ENCODE results near the gene CAST.
A peak's percentile ranks its signal among the peaks of the same experiment; 100 is the strongest.
"Not testable (repeated sequence)": the region's sequence is repeated elsewhere in the genome, so short reads cannot be mapped to it uniquely, and the experiment has no call there.

CAST gene

DNA sequence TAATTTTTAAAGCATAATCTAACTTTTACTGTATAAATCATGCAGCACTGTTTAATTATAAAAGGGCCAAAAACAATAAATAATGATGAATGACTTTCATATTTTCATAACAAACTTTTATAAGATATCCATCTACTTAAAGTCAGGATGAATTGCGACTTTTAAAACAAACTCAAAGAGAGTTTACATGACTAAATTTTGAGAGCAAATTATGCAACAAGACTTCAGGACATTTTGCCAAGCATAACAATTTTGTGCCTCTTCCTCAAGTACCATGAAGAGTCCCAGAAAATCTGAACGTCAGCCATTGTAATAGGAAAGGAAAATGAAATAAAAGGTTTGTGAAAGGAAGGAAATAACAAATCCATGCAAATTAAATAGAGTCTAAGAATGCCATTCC, 121.2 kb downstream of the CAST start:
- DNase-seq = no peak

DNA sequence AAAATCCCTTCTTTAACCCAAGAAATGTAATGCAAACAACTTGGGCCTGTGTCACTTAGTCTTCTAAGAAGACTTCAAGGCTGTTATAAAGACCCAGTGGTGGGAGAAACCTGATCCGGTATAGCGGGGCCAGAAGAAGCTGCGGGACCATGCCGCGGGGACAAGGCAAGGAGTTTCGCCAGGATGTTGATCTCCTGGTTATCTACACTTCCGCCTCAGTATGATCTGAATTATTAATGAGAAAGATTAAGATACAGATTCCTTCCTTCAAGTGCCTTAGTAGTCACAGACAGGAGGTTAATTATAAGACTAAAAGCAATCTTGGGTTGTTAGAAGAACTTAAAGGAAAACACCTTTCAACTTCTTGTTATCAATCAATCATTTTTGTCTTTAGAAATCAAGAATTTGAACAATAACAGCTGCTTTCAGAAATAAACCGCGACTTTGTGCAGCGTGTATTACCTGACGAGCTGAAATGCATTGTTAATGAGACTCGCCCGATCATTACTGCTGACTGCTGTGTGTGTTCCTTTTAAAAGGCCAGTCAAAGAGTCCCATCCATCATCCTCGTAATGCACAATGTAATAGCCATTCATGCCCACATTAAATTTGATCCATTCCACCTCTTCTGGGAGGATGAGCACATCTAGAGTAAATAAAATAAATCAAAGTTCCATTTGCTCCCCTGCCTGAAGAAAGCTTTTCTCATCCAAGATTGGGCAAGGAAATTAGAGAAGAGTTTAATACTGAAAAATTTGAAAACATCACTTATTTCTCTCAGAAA, 123.3 kb downstream of the CAST start:
- no peak for DNase-seq

DNA sequence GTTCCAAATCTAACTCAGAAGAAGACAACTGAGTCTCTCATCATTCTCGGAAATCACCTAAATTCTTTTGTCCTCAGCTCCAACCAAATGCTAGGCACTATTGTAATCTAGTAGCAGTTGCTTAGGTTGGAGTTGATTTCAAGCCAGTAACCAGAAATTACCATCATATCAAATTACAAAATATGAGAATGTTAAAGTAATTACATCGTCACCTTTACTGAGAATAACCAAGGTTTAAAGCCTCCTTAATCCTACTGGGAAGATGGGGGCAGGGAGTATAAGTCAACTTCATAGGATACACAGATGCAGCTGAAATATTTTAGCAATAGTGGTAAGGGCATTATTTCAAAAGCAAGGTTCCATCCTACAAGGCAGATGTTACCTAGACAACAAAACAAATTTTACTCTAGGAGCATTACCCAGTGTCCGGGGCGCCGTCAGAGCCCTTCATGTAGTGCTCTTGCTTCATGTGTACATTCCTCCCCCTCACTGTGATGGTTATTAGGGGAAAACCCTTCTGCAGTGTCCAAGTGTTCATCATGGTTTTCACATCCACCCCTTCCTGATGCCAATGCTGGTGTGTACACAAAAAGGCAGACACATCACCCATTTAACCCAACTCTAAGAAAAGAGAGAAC, 126.1 kb downstream of the CAST start:
- no peak for DNase-seq

DNA sequence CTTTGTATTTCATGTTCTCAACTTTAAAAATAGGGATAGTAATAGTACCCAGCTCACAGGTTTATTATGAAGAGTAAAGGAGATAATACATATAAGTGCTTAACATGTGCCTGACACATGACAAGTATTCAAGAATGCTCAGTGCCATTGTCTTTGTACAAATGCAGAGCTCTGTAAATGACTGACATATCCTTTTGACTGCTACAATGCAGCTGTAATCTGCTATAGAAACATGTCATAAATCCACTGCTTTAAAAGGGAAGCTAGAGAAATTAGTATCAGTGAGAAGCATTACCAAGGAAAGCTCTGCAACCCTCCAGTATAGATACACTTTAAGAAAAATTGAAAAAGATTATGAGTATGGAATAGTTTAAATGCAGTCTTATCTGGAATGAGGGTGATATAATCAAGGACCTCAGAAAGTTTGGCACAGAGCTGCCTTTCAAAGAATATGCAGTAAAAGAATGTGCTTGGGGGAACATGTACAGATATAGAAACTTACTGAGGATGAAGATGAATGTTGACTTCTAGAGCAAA, 127.7 kb downstream of the CAST start:
- no peak for DNase-seq

DNA sequence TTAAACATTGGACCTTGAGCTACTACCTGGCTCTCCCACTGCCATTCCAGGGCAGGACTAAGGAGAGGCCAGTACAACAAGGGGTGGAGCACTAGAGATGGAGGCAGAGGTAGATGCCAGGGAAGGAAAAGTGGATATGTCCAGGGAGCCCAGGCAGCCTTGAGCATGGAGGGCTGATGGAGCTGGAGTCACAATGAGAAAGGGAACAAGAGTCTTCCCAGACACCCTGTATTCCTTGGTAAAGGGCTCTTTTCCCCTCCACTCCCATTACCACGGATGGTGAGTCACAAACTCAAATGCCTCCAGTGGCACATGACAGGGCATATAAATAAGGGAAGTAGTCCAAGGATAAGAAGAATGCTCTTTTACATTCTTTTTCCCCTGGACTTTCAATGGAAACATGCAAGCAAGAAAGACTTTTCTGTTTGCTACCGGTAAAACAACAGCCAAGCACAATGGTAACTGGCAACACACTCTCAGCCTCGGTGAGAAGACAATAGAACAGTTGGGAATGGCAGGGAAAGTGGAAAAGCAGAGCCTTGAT, 128.9 kb downstream of the CAST start:
- DNase-seq = peak; percentile 85

DNA sequence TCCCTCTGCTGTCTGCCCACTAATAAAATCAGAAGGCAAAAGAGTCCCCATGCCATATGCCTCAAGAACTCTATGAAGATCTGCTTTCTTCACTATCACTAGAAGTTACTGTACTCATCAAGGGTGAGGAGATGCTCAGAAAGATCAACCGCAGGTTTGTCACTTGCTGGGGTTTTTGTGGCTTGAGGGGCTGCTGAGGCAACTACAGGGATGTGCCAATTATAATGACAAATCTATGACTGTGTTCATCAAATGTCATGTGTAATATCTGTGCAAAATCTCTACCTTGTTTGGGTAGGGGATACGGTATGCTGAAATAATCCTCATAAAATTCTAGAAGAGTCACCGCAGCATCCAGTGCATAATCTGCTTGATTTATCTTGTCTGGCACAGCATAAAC, 132.6 kb downstream of the CAST start:
- DNase-seq = no peak

DNA sequence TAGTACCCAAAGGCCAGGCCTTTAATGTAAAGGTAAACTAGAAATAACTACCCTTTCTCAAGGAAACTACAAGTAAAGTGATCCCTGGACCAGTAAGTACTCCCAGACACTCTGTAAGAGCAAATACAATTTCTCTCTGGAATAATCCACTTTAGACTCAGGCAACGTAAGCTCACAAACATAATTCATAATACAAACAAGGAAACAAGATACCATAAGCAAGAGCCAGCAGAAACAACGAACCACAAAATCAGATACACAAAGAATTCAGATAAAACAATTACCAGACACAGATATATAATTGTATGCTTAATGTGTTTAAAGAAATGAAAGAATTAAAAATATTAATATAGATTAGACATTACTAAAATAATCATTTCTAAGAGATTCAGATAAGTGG, 133.4 kb downstream of the CAST start:
- DNase-seq = no peak

DNA sequence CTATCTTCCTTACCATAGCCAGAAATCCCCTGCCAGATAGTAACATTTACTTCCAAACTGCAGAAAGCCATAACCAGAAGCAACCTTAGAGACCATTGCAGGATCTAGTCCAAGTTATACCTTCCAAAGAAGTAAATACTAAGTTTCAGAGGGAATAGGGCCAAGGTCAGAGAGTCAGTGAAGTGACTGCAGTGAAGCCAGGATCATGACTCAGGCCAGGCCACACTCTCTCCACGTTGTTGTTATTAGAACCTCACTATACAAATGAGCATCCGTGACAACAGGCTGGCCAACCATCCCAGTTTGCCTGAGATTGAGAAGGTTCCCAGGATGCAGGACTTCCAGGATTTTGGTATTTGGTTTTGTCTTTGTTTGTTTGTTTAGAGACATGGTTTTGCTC, 134.3 kb downstream of the CAST start:
- no peak for DNase-seq

DNA sequence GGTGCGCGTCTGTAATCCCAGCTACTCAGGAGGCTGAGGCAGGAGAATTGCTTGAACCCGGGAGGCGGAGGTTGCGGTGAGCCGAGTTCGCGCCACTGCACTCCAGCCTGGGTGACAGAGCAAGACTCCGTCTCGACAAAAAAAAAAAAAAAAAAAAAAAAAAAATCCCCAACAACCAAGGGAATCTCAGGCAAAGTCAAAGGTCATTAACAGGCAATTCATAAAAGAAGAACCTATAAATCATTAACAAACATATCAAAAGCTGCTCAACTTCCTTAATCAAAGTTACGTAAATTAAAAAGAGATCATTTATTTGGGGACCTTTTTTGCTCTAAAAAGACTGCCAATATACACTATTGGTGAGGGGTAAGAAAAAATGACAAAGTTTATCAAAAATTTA, 139.5 kb downstream of the CAST start:
- not testable (repeated sequence) for DNase-seq

DNA sequence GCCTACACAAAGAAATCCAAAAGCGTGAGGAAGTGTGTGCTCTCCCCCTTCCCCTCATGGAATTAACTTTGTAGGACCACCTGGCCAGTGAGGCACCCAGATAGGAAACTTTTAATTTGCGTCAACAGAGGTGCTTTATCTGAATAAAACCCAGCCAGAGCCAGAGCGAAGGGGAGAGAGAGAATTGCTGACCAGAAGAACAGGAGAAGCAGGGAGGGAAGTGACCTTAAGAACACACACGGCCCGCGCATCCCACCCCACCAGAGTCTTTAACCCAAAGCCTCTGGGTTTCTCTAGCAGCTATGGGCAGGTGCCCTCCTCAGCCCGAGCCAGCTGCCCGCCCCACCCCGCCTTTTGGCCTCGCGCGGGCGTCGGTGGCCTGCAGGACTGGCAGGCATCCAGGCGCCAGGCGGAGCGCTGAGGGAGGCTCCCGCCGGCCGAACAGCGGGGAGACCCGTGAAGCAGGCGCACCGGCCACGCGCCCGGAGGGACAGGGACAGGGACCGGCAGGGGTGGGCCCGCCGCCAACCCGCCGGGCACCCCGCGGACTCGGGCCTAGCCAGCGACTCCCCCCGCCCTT, 145.0 kb downstream of the CAST start:
- peak; percentile 69 for DNase-seq

DNA sequence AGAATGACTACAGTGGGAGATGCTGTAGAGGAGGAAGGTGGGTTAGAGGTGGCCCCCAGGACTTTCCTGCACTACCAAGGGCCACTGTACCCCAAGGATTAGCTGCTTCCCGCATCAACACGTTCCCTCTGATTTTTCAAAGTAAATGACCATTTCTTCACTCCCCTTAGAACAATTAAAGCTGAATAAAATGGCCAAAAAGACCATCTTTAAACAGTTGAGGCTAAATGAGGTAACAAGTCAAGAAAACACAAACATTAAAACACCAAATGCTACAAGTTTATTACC, 146.3 kb downstream of the CAST start:
- no peak for DNase-seq

DNA sequence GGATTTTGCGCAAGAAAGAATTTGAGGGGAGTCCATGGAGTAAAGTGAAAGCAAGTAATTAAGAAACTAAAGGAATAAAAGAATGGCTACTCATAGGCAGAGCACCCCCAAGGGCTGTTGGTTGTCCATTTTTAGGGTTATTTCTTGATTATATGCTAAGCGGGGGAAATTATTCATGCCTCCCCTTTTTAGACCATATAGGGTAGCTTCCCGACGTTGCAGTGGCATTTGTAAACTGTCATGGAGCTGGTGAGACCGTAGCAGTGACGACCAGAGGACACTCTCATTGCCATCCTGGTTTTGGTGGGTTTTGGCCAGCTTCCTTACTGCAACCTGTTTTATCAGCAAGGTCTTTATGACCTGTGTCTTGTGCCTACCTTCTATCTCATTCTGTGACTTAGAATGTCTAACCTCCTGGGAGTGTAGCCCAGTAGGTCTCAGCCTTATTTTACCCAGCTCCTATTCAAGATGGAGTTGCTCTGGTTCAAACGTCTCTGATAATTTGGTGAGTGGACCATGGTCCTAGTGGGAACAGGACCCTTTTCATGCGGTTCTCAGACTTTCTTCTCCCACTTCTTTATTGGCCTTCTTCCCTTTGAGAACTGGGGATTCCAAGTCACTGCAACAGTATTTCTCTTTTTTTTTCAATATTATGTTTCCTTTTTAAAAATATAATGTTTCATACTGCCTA, 146.8 kb downstream of the CAST start:
- DNase-seq = no peak

DNA sequence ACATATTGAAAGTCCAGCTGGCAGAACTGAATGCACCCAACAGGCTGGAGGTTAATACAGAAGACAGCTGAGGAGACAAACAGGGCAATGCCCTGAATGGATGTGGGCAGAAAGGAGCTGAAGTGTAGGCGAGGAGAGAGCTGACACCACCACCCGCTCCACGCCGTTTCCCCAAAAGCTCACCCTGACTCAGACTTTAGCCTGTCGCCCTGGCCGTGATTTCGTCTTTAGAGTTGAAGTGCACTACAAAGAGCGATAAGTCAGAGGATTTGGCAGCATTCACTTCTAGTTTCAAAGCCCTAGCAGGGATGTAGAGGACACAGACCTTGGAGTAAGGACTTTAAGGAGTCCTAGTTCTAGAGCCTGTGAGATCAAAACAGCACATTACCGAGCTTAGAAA, 147.7 kb downstream of the CAST start:
- DNase-seq = no peak

DNA sequence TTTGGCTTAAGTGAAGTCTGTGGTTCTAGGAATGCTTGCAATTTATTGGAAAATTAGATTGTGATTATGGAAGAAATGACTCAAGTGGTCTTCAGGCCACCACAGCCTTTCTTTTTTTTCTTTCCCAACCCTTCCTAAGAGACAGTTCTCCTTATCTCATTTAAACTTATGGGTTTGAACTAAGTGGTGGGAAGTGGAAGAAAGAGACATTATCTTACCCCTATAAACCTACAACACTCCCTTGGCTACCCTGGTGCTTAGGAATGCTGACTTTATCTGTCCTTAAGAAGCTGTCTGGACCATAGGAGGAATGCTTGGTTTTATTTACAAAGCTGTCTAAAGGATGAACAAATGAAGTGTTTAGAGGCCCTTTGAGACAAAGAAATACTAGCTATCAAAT, 150.7 kb downstream of the CAST start:
- DNase-seq = no peak

DNA sequence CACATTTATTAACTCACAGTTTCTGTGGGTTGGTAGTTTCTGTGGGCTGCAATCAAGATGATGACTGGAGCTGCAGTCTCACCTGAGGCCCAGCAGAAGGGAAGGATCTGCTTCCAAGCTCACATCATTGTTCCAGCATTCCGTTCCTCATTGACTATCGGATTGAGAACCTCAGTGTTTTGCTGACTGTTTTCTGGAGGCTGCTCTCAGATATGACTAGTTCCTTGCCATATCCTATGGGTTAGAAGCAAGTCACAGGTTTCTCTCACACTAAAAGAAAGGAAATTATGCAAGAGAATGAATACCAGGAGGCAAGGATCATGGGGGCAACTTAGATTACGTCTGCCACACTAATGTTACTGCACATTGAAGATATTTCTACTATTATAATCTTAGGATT, 151.9 kb downstream of the CAST start:
- no peak for DNase-seq

DNA sequence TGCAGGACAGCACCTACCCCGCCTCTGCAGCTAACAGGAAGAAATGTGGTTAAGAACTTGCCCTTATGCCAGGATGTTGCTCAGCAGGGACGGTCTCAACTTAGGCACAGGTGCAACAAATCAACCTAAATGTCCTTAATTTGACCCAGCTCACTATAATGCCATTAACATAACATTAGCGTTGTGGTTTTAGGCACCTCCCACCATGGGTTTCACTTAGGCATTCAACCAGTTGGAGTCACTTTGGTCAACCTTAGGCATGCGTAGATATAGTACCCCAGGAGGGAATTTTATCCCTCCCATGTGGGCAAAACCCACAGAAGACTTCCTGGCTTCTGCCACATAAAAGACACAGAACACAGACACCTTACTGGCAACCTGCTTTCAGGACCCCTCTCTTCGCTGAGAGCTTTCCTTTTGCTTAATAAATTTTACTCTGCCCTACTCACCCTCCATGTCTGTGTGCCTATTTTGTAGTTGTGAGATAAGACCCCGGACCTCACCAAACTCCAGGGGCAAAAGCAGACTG, 154.3 kb downstream of the CAST start:
- DNase-seq = no peak

DNA sequence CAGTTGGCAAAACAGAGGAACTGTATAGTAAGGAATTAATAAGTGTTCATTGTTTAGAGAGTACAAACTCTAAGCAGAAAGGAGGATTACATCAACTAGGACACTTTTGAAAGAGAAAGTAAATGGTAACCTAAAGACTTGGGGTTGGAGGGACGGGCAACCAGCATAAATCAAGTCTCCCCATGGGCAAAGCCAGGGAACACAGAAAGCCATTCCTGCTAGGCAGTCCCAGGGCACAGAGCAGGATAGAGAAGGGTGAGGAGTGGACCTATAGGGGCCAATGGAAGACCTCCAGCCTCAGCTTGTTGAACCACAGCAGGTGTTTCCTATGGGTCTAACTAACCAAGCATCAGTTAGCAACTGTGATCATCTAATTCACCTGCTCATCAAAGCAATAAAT, 154.8 kb downstream of the CAST start:
- no peak for DNase-seq

DNA sequence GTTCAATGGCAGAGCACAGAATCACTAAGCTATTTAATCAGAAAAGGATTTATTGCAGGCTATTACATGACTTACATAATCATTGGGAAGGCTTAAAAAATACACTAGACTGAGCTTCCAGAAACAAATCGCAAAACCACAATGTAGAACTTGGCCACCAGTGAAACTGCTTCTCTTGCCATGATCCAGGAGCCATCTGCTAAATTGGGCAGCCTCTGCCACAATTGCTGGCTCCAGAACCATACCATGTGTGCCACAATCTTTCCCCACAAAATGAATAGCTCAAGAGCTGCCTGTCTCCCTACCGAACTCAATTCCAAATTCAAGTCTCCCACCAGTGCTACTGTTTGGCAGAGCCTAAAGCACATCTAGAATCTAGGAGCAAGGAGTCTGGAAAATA, 155.3 kb downstream of the CAST start:
- no peak for DNase-seq

DNA sequence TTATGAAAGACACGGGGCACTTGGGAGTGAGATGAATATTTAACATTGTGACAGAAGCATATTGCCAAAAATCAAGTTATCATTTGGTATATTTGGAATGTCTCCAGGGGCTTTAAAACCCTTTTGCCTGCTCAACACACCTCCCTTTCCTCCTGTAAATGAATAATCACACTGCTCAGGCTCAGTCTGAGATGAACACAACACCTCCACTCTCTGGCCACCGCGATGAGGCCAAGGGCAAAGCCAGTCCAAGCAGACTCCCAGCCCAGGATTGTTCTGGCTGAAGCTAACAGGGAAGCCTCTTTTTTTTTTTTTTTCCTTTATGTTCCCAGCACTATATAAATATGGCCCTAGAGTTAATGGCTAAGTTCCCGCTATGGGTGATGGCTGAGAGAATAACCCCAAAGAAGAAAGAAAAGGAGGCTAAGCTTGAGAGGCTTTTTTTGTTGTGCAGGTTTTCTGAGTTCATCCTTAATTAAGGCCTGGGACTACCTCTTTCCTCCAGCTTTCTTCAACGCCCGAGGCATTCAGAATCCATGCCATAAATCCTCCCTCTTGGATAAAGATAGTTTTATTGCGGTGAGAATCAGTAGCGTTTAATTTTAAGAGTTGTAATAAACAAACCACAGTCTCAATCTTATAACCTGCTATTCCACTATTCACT, 156.1 kb downstream of the CAST start:
- no peak for DNase-seq

DNA sequence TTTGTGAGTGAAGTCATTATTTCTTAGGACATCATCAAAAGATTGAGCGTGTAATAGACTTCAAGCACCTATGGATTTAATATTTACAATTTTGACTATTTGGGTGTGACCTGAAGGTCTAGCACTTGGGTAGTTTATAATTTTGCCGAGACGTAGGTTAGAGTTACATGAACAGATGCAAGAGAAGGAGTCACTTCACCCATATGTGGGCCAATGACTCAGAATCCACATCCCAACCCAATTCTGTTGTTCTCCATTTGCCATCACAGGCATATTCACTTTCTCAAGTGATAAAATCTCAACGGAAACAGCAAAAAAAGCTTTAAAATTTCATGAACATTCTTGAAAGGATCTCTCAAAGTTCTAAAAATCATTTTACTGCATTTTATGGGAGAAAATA, 157.6 kb downstream of the CAST start:
- no peak for DNase-seq

DNA sequence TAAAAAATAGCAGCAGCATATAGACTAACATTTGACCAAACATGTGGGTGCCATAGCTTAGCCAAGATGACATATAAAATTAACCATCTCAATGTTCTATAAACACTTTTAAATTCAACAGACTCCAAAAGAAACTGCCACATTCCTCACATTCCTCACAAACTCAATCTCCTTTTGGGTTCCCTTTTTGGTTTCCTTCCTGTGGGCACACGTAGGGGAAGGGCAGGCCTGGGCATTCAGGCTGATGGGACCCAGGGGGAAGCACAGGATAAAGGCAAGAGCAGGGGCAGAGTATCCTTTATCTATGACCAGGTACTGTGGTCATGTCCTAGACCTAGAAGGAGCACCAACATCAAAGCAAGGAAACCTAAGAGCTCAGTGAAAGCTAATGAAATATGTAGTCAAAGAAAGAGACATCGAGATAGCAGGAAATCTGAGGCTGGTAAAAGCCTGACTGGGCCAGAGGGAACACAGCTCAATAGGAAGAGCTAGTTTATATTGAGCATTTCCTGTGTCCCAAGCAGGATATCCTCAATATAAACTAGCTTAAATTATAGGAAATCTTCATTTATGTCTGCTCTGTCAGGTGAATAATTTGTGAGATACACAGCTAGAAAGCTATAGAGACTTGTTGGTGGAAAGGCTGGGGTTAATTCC, 159.2 kb downstream of the CAST start:
- DNase-seq = peak; percentile 41
